Ishikawa (cell line): ENCODE data around the gene ADGRG6.

Source experiments
- CEBPB ChIP-seq: IDR thresholded peaks from 2 replicates; pipeline ENCODE4 v1.6.1; 2012
- CREB1 ChIP-seq: IDR thresholded peaks from 2 replicates; pipeline ENCODE4 v1.6.1; 2012; ENCODE audit warnings: low read depth
- EGR1 ChIP-seq: IDR thresholded peaks from 2 replicates; pipeline ENCODE4 v1.6.1; 2012
- EP300 ChIP-seq: IDR thresholded peaks from 2 replicates; pipeline ENCODE4 v1.6.1; 2012; ENCODE audit warnings: borderline replicate concordance
- FOXM1 ChIP-seq: IDR thresholded peaks from 2 replicates; pipeline ENCODE4 v1.6.1; 2012; ENCODE audit warnings: low read depth, borderline replicate concordance
- NFIC ChIP-seq: IDR thresholded peaks from 2 replicates; pipeline ENCODE4 v1.6.1; 2012
- RAD21 ChIP-seq: IDR thresholded peaks from 2 replicates; pipeline ENCODE4 v1.6.1; 2012; ENCODE audit warnings: low read depth
- REST ChIP-seq: IDR thresholded peaks from 2 replicates; pipeline ENCODE4 v1.6.1; 2012; ENCODE audit warnings: low read depth, mild to moderate bottlenecking
- TAF1 ChIP-seq: IDR thresholded peaks from 2 replicates; pipeline ENCODE4 v1.6.1; 2012; ENCODE audit warnings: low read depth, mild to moderate bottlenecking
- TCF12 ChIP-seq: IDR thresholded peaks from 2 replicates; pipeline ENCODE4 v1.6.1; 2012; ENCODE audit warnings: low read depth
- TEAD4 ChIP-seq: IDR thresholded peaks from 2 replicates; pipeline ENCODE4 v1.6.1; 2012
- USF1 ChIP-seq: IDR thresholded peaks from 2 replicates; pipeline ENCODE4 v1.6.1; 2012
- YY1 ChIP-seq: IDR thresholded peaks from 2 replicates; pipeline ENCODE4 v1.6.1; 2012; ENCODE audit warnings: low read depth
- ZBTB7A ChIP-seq: IDR thresholded peaks from 2 replicates; pipeline ENCODE4 v1.6.1; 2012; ENCODE audit warnings: low read depth
- TF ChIP-seq, protein P1 (sequence below): IDR thresholded peaks from 2 replicates; pipeline ENCODE4 v1.6.1; 2012

ADGRG6 gene

DNA sequence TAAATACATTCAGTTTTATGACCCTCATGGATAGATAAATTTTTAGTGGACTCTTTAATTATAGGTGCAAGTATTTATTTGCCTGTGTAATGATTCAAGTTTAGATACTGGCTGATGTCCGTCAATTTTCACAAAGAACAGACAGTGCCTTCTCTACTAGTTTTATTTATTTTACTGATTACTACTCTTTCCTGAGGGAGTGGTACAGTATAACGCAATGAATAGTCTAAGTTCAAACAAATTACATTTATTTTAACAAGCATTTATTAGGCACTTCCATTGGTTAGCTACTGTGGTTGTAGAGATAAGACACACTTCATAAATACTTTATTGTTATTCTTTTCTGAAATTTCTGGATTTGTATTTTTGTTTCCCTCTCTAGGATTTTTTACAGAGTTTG is 74.3 kb downstream of the ADGRG6 start:
- TF ChIP-seq ZBTB7A (no peak), CEBPB (no peak), YY1 (no peak), USF1 (no peak), EGR1 (no peak), TAF1 (no peak), NFIC (no peak), RAD21 (no peak), TEAD4 (no peak), REST (no peak), FOXM1 (no peak), TCF12 (no peak), CREB1 (no peak), EP300 (no peak)
- TF ChIP-seq, protein P1, sequence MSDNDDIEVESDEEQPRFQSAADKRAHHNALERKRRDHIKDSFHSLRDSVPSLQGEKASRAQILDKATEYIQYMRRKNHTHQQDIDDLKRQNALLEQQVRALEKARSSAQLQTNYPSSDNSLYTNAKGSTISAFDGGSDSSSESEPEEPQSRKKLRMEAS, result no peak

DNA sequence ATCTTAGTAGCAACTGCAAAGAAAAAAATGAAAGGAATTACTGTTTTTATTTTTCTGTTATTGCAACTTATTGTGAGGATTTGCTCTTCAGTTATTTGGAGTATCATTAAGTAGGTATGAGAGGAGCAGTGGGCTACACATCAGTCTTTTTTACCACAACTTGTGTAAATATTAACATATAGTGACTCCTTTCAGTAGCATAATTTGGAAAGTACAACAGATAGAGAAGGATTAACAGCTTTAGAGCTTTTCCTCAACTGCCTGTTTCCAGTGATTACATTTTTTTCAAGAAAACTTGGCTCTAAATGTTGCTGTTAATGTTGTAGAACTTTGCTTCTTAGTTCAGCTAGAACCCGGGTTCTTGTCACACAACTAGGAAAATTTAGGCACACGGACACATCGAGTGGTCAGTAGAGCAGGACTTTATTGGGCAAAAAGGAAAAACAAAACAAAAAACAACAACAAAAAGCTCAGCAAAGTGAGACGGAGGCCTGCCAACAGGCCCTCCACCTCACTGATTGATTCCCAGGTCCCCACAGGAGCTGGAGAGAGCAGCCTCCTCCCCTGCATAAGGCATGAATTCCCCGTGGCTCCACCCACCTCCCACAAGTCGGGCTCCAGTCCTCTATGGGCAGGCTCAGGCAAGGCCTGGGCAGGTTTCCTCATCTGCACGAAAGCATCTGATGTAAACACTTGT is 75.1 kb downstream of the ADGRG6 start:
- TF ChIP-seq YY1, result no peak
- TF ChIP-seq RAD21, result no peak
- no peak for TF ChIP-seq REST
- TF ChIP-seq TEAD4, result no peak
- no peak for TF ChIP-seq TCF12
- TF ChIP-seq ZBTB7A, result no peak
- no peak for TF ChIP-seq EP300
- TF ChIP-seq TAF1, result no peak

- no peak for TF ChIP-seq FOXM1
These were observed 75.7 kb downstream of the ADGRG6 start for GRCh38 chr6:142377497-142377848.

DNA sequence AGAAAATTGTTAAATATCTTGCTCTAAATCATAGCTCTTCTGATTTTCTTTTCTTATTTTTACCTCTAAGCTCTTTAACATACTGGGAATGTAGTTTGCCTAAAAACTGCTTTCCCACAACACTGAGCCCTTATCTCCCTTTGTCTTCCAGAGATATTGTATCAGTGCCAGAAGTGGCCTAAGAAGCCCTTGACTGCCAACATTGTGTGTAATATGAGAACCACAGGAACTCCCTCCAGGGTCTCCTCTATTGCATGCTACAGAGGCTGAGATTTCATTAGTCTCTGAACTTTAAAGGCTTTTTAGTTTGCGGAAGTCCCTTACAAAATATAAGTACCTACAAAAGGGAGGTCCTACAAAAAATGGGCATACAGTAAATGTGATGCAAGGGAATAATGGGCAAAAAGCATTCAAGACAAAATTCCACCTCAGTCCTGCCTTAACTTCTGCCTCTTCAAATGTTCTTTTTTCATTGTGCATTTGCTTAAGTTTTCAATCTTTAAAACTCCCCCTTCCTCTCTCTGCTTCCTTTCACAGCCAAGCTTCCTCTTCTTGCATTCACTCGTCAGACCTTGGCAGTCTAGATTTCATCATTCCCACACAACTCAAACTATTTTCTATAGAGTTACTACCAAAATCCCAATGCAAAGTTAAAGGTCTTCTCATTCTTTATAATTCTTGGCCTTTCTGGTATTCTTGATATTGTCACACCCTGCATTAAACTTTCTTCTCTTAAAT is 76.5 kb downstream of the ADGRG6 start:
- TF ChIP-seq, protein P1, result no peak
- TF ChIP-seq NFIC, result peak; percentile 70

- TF ChIP-seq, protein P1, result no peak
- no peak for TF ChIP-seq FOXM1
- no peak for TF ChIP-seq TAF1
- no peak for TF ChIP-seq CREB1
- no peak for TF ChIP-seq RAD21
- TF ChIP-seq EGR1, result no peak
- TF ChIP-seq USF1, result no peak
- TF ChIP-seq TCF12, result no peak
- TF ChIP-seq TEAD4, result no peak
- TF ChIP-seq ZBTB7A, result no peak
- no peak for TF ChIP-seq EP300
- no peak for TF ChIP-seq REST
- TF ChIP-seq CEBPB, result no peak
- TF ChIP-seq YY1, result no peak
- TF ChIP-seq NFIC, result no peak
These were observed 78.8 kb downstream of the ADGRG6 start for GRCh38 chr6:142380626-142381025.
